ENCODE measurements around the gene HPDL. TPM values are rescaled to one million over a fixed set of nuclear protein-coding genes. Genes with fewer than 3 reads are reported as not detected.

HPDL gene
- total and polyA plus RNA-seq, 2 of the 8 experiments (the other 6 are each of a cell fraction or from before 2014, with no cell fraction given), result 58.5 to 62.7 TPM

DNA sequence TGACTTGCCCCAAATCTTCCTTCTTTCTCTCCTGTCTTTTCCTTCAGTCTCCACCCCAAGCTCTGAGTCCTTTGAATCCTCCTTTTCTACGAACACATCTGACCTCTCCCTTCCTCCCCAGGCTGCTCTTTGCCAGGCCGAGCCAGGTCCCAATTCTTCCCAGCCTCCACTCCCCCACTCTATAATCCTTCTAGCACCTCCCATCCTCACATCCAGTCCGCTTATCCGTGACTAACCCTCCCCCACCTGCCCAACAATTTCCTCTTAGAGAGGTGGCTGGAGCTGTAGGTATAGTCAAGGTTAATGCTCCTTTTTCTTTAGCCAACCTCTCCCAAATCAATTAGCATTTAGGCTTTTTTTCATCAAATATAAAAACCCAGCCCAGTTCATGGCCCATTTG is 9.5 kb upstream of the HPDL start (continued):
- no peak for TF ChIP-seq JUN (IDR thresholded peaks at IDR 0.05; ENCODE audit: low read depth, low read length)
- TF ChIP-seq GTF2F1 (IDR thresholded peaks at IDR 0.05; ENCODE audit: borderline replicate concordance, low read depth, low read length), result no peak
- no peak for TF ChIP-seq CHD2 (IDR thresholded peaks at IDR 0.05; ENCODE audit: low read length)
- no peak for TF ChIP-seq JUND (IDR thresholded peaks at IDR 0.05; ENCODE audit: low read length)
- TF ChIP-seq EGR1 (IDR thresholded peaks at IDR 0.05; ENCODE audit: borderline replicate concordance, low read depth, low read length), result no peak
- TF ChIP-seq, protein P1, sequence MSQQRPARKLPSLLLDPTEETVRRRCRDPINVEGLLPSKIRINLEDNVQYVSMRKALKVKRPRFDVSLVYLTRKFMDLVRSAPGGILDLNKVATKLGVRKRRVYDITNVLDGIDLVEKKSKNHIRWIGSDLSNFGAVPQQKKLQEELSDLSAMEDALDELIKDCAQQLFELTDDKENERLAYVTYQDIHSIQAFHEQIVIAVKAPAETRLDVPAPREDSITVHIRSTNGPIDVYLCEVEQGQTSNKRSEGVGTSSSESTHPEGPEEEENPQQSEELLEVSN (IDR thresholded peaks at IDR 0.05), result no peak
- TF ChIP-seq HDAC2 (IDR thresholded peaks at IDR 0.05; ENCODE audit: borderline replicate concordance in 1 of 2, low read depth in 2 of 2, low read length in 2 of 2), result no peak
- TF ChIP-seq CTBP2 (IDR thresholded peaks at IDR 0.05; ENCODE audit: borderline replicate concordance, insufficient read depth, insufficient read length, low read length), result no peak

All from H1 (cell line).